ENCODE measurements around the gene NMRK1. TPM values are rescaled to one million over a fixed set of nuclear protein-coding genes. Genes with fewer than 3 reads are reported as not detected.

NMRK1 gene
- total RNA-seq, 4 donors from 2014 or later, result 25.7 to 43.5 (median 33.4) TPM

- no peak overlapping the region for H3K4me3 ChIP-seq (ENCODE audit: low read depth, poor library complexity, severe bottlenecking)
- intact Hi-C loops (cut with DNase I; ENCODE audit: low total_unique reads), result no loop called here
- TF ChIP-seq POLR2A (IDR thresholded peaks at IDR 0.05), result no peak
- DNase-seq (ENCODE audit: low spot score in 2 of 2), result no peak
Measured at GRCh38 chr9:75023846-75024245, 64.1 kb downstream of the NMRK1 start.

- intact Hi-C loops (cut with DNase I; ENCODE audit: low total_unique reads), result no loop called here
- WGBS, 2 donors, result 66 to 78% methylated on average over 1 of the region's 1 CpG
- H3K4me3 ChIP-seq (ENCODE audit: low read depth, poor library complexity, severe bottlenecking), result no peak overlapping the region
- no peak for TF ChIP-seq POLR2A (IDR thresholded peaks at IDR 0.05)
- TF ChIP-seq, protein P1, sequence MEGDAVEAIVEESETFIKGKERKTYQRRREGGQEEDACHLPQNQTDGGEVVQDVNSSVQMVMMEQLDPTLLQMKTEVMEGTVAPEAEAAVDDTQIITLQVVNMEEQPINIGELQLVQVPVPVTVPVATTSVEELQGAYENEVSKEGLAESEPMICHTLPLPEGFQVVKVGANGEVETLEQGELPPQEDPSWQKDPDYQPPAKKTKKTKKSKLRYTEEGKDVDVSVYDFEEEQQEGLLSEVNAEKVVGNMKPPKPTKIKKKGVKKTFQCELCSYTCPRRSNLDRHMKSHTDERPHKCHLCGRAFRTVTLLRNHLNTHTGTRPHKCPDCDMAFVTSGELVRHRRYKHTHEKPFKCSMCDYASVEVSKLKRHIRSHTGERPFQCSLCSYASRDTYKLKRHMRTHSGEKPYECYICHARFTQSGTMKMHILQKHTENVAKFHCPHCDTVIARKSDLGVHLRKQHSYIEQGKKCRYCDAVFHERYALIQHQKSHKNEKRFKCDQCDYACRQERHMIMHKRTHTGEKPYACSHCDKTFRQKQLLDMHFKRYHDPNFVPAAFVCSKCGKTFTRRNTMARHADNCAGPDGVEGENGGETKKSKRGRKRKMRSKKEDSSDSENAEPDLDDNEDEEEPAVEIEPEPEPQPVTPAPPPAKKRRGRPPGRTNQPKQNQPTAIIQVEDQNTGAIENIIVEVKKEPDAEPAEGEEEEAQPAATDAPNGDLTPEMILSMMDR (IDR thresholded peaks at IDR 0.05), result no peak
- no peak for DNase-seq (ENCODE audit: low spot score in 2 of 2)
Measured at GRCh38 chr9:75019654-75020053, 68.3 kb downstream of the NMRK1 start.

GRCh38 chr9:75019022-75019421, 68.9 kb downstream of the NMRK1 start:
- intact Hi-C loops (cut with DNase I; ENCODE audit: low total_unique reads), result no loop called here
- 74% methylated on average over 5 of the region's 5 CpGs for WGBS, 2 donors
- H3K4me3 ChIP-seq (ENCODE audit: low read depth, poor library complexity, severe bottlenecking), result no peak overlapping the region
- no peak for TF ChIP-seq POLR2A (IDR thresholded peaks at IDR 0.05)
- DNase-seq (ENCODE audit: low spot score in 2 of 2), result no peak

DNA sequence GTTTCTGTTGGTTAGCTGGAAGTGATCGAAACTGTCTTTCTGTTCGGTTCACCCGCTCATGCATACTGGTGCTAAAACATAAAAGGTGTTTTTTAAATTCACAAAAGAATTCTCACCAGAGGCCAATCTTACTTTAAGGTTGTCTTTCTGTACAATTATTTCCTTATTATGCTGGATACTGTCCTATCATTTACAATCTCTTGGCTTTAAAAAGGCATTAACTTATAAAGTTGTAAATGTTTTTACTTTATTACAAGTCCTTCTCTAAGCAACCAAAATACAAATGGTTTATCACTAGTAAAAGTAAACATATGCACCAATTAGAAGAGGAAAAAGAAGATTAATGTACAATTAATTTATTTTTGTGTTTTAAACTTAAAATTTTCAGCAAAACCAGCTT, 70.6 kb downstream of the NMRK1 start:
- 59 to 62% methylated on average over 3 of the region's 3 CpGs for WGBS, 2 donors
- DNase-seq (ENCODE audit: low spot score in 2 of 2), result no peak
- TF ChIP-seq, protein P1 (IDR thresholded peaks at IDR 0.05), result no peak
- no peak for TF ChIP-seq POLR2A (IDR thresholded peaks at IDR 0.05)
- H3K4me3 ChIP-seq (ENCODE audit: low read depth, poor library complexity, severe bottlenecking), result no peak overlapping the region
- intact Hi-C loops (cut with DNase I; ENCODE audit: low total_unique reads), result no loop called here

GRCh38 chr9:75013735-75014134, 74.2 kb downstream of the NMRK1 start:
- TF ChIP-seq, protein P1 (IDR thresholded peaks at IDR 0.05), result no peak
- no peak for TF ChIP-seq POLR2A (IDR thresholded peaks at IDR 0.05)
- DNase-seq (ENCODE audit: low spot score in 2 of 2), result no peak
- 89 to 91% methylated on average over 2 of the region's 2 CpGs for WGBS, 2 donors
- no peak overlapping the region for H3K4me3 ChIP-seq (ENCODE audit: low read depth, poor library complexity, severe bottlenecking)
- intact Hi-C loops (cut with DNase I; ENCODE audit: low total_unique reads), result no loop called here

Other genes with a start within 250 kb of the NMRK1 start
- gene TRPM6, start 200.2 kb downstream of the NMRK1 start, total RNA-seq, result 1 to 10 TPM in 1 of 4 donors, under 1 TPM in 3; 0.15 to 1.2 (median 0.66) TPM
- gene C9orf40, start 135.2 kb downstream of the NMRK1 start, total RNA-seq, result 1 to 10 TPM; 2.1 to 4.6 (median 3.1) TPM
- gene CARNMT1, start 59.9 kb downstream of the NMRK1 start, total RNA-seq, result 10 to 100 TPM; 17.9 to 26.2 (median 22.0) TPM
- 10 to 100 TPM; 53.5 to 64.3 (median 53.8) TPM for gene OSTF1, start 359 bp upstream of the NMRK1 start, total RNA-seq

All from lower leg skin (tissue), 4 donors.